Activated naive CD8-positive, alpha-beta T cell treated with anti-CD3 and anti-CD28 coated beads, Interleukin-2, amount 10 ng/mL, durations not matched to agents 7 days and 5 days (primary cell): ENCODE measurements around the gene KCNK10. TPM values are rescaled to one million over a fixed set of nuclear protein-coding genes. Genes with fewer than 3 reads are reported as not detected.

Source experiments
- ATAC-seq: fragments of 150-1000 bp; cut with Tn5 transposase; one replicate; pipeline ENCODE4 v1.10.0; 2021; ENCODE audit warnings: low read depth, moderate library complexity
- POLR2A ChIA-PET: fragments of 350-600 bp; sonication (Branson Sonifier 250); formaldehyde crosslinking; loops from one replicate; lab custom pipeline; 2021; ENCODE audit warnings: antibody characterized with exemption; lab: Charles Lee
- DNase-seq: peaks from one replicate; pipeline ENCODE4 v3.0.0; 2021
- H3K27ac Mint-ChIP-seq: one replicate; pipeline ENCODE4 v1.8.0; 2022; ENCODE audit warnings: mild to moderate bottlenecking, mixed read lengths
- H3K27me3 Mint-ChIP-seq: one replicate; pipeline ENCODE4 v1.8.0; 2022; ENCODE audit warnings: mild to moderate bottlenecking, moderate library complexity, mixed read lengths
- H3K36me3 Mint-ChIP-seq: one replicate; pipeline ENCODE4 v1.8.0; 2021; ENCODE audit warnings: mild to moderate bottlenecking, mixed read lengths
- H3K4me1 Mint-ChIP-seq: one replicate; pipeline ENCODE4 v1.8.0; 2021; ENCODE audit warnings: mixed read lengths
- H3K4me3 Mint-ChIP-seq: one replicate; pipeline ENCODE4 v1.8.0; 2022; ENCODE audit warnings: mild to moderate bottlenecking, moderate library complexity, mixed read lengths
- H3K9me3 Mint-ChIP-seq: one replicate; pipeline ENCODE4 v1.8.0; 2021; ENCODE audit warnings: mixed read lengths
- total RNA-seq, 2 experiments: library from RNA; stranded (reverse); gene quantifications; one replicate each; pipeline ENCODE4 v1.2.3, GENCODE V29; 2021

KCNK10 gene
- total RNA-seq, 2 experiments from 2014 or later: not detected

- POLR2A ChIA-PET: interaction anchor here (0.5 kb wide), 1 partner anchor 371 kb away, joined by 3 read pairs; no protein-coding TSS in a partner anchor
Measured at GRCh38 chr14:88195676-88196075, 127.4 kb downstream of the KCNK10 start.

GRCh38 chr14:88194531-88194930 is 128.5 kb downstream of the KCNK10 start:
- H3K4me1 Mint-ChIP-seq: no peaks in the 10 kb centered on the region
- H3K36me3 Mint-ChIP-seq: no peaks in the 10 kb centered on the region
- no peaks in the 10 kb centered on the region for H3K9me3 Mint-ChIP-seq
- H3K27me3 Mint-ChIP-seq: peaks cover 28% of the 10 kb centered on the region
- H3K4me3 Mint-ChIP-seq: no peak overlapping the region
- ATAC-seq (no peak), DNase-seq (no peak)
- POLR2A ChIA-PET: no interaction called here
- H3K27ac Mint-ChIP-seq: no peak overlapping the region

More at GRCh38 chr14:88195676-88196075, 127.4 kb downstream of the KCNK10 start:
- no peaks in the 10 kb centered on the region for H3K4me1 Mint-ChIP-seq
- H3K4me3 Mint-ChIP-seq: no peak overlapping the region
- H3K27me3 Mint-ChIP-seq: peaks cover 28% of the 10 kb centered on the region
- no peaks in the 10 kb centered on the region for H3K9me3 Mint-ChIP-seq
- no peak overlapping the region for H3K27ac Mint-ChIP-seq
- ATAC-seq (no peak), DNase-seq (no peak)
- H3K36me3 Mint-ChIP-seq: no peaks in the 10 kb centered on the region

- Mint-ChIP-seq H3K4me1 (peaks cover 4% of the 10 kb centered on the region), H3K27me3 (peaks cover 23% of the 10 kb centered on the region), H3K36me3 (no peaks in the 10 kb centered on the region), H3K9me3 (no peaks in the 10 kb centered on the region), H3K4me3 (no peak overlapping the region), H3K27ac (no peak overlapping the region)
- ATAC-seq: no peak
- DNase-seq: no peak
- POLR2A ChIA-PET: no interaction called here
Measured at GRCh38 chr14:88191605-88192004, 131.5 kb downstream of the KCNK10 start.

- ATAC-seq (peak; percentile 71), DNase-seq (no peak)
- POLR2A ChIA-PET: interaction anchor here (0.6 kb wide), 1 partner anchor 28 kb away, joined by 4 read pairs; no protein-coding TSS in a partner anchor
- Mint-ChIP-seq H3K27ac (no peak overlapping the region), H3K9me3 (no peaks in the 10 kb centered on the region), H3K4me1 (peaks cover 4% of the 10 kb centered on the region), H3K4me3 (peak overlapping the region; percentile 50), H3K27me3 (peaks cover 13% of the 10 kb centered on the region), H3K36me3 (no peaks in the 10 kb centered on the region)
Measured at GRCh38 chr14:88189417-88190191, 133.5 kb downstream of the KCNK10 start.

- Mint-ChIP-seq H3K27ac (no peak overlapping the region), H3K4me3 (peak overlapping the region; percentile 50), H3K27me3 (peaks cover 6% of the 10 kb centered on the region), H3K36me3 (no peaks in the 10 kb centered on the region), H3K4me1 (peaks cover 4% of the 10 kb centered on the region), H3K9me3 (no peaks in the 10 kb centered on the region)
- POLR2A ChIA-PET: interaction anchor here (0.6 kb wide), 1 partner anchor 27 kb away, joined by 4 read pairs; no protein-coding TSS in a partner anchor
- ATAC-seq (no peak), DNase-seq (no peak)
Measured at GRCh38 chr14:88188745-88189416, 134.2 kb downstream of the KCNK10 start.

DNA sequence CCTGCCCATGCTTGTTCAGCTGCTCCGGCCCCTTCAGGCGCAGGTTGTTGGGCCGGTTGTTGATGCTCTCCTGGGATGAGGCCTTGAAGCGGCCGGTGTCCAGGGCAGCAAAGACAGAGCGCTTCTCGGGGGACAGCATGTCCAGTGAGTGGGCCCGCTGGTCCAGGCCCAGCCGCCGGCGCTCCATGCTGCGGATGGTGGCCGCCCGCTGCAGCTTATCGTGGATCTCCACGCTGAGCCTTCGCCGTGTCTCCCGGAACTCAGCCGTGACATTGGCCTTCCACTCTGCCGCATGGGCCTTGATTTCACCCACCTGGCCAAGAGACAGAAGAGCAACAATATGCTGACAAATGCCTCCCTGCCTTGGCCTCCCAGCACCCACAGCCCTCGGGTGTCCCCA is 137.2 kb downstream of the KCNK10 start:
- Mint-ChIP-seq H3K9me3 (no peaks in the 10 kb centered on the region), H3K27me3 (peaks cover 2% of the 10 kb centered on the region), H3K4me3 (no peak overlapping the region), H3K36me3 (no peaks in the 10 kb centered on the region), H3K4me1 (peaks cover 8% of the 10 kb centered on the region), H3K27ac (no peak overlapping the region)
- POLR2A ChIA-PET: no interaction called here
- DNase-seq (no peak), ATAC-seq (no peak)

DNA sequence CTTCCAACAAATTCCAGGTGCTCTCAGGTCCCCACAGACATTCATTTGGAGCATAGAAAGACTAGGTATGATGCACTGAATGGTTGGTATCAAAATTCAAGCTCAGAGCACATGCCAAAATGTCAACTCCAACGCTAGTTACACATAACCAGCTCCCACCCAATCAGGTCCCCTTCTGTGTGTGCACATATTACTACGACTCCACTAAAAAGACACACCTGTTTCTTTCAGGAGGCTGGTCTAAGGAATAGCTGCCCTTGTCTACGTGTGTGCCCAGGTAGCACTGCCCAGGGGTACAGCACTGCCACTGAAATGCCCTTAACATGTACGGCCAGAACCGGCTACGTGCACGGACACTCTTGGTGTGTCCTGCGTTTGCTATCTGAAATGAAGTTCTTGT is 138.1 kb downstream of the KCNK10 start:
- ATAC-seq: no peak
- Mint-ChIP-seq H3K36me3 (no peaks in the 10 kb centered on the region), H3K9me3 (no peaks in the 10 kb centered on the region), H3K4me1 (peaks cover 9% of the 10 kb centered on the region), H3K27me3 (no peaks in the 10 kb centered on the region), H3K27ac (no peak overlapping the region), H3K4me3 (no peak overlapping the region)
- no peak for DNase-seq
- POLR2A ChIA-PET: no interaction called here

GRCh38 chr14:88181072-88181471 is 142.0 kb downstream of the KCNK10 start:
- Mint-ChIP-seq H3K27ac (peak overlapping the region; percentile 18), H3K36me3 (no peaks in the 10 kb centered on the region), H3K9me3 (no peaks in the 10 kb centered on the region), H3K4me3 (peak overlapping the region; percentile 39), H3K27me3 (peaks cover 2% of the 10 kb centered on the region), H3K4me1 (peaks cover 5% of the 10 kb centered on the region)
- POLR2A ChIA-PET: no interaction called here
- DNase-seq: no peak
- ATAC-seq: peak; percentile 79

DNA sequence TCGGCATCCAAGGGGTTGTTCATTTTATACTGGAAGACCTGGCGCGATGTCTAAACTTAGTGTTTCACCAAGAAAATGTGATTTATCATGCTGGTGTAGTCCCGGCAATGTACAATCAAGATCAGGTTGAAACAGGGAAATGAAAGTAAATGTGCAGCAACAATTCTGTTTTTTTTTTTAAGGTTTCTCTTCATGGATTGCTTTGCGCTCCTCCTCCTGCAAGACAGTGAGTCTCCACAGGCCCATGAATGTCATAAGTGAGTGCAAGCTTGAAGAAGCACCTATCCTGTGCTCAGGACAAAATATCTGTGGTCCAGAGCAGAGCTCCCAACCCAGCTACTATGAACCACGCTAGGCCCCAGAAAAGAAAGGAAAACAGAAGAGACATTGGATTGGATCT is 143.4 kb downstream of the KCNK10 start:
- peaks cover 5% of the 10 kb centered on the region for H3K4me1 Mint-ChIP-seq
- no peak for ATAC-seq
- no peak overlapping the region for H3K27ac Mint-ChIP-seq
- H3K36me3 Mint-ChIP-seq: no peaks in the 10 kb centered on the region
- no peaks in the 10 kb centered on the region for H3K9me3 Mint-ChIP-seq
- POLR2A ChIA-PET: no interaction called here
- DNase-seq: no peak
- H3K27me3 Mint-ChIP-seq: peaks cover 2% of the 10 kb centered on the region
- H3K4me3 Mint-ChIP-seq: no peak overlapping the region

- ATAC-seq (no peak), DNase-seq (no peak)
- Mint-ChIP-seq H3K4me1 (peaks cover 17% of the 10 kb centered on the region), H3K27ac (no peak overlapping the region), H3K36me3 (peaks cover 4% of the 10 kb centered on the region), H3K27me3 (peaks cover 36% of the 10 kb centered on the region), H3K9me3 (no peaks in the 10 kb centered on the region), H3K4me3 (no peak overlapping the region)
- POLR2A ChIA-PET: no interaction called here
Measured at GRCh38 chr14:88170333-88170732, 152.7 kb downstream of the KCNK10 start.

- peaks cover 33% of the 10 kb centered on the region for H3K4me1 Mint-ChIP-seq
- POLR2A ChIA-PET: no interaction called here
- ATAC-seq (peak; percentile 72), DNase-seq (no peak)
- H3K27ac Mint-ChIP-seq: no peak overlapping the region
- H3K4me3 Mint-ChIP-seq: peak overlapping the region; percentile 18
- peaks cover 5% of the 10 kb centered on the region for H3K36me3 Mint-ChIP-seq
- H3K27me3 Mint-ChIP-seq: peaks cover 36% of the 10 kb centered on the region
- peaks cover 3% of the 10 kb centered on the region for H3K9me3 Mint-ChIP-seq
Measured at GRCh38 chr14:88168498-88169165, 154.4 kb downstream of the KCNK10 start.

GRCh38 chr14:88168025-88168424 is 155.0 kb downstream of the KCNK10 start:
- POLR2A ChIA-PET: no interaction called here
- DNase-seq: no peak
- H3K27me3 Mint-ChIP-seq: peaks cover 32% of the 10 kb centered on the region
- H3K9me3 Mint-ChIP-seq: peaks cover 4% of the 10 kb centered on the region
- peaks cover 5% of the 10 kb centered on the region for H3K36me3 Mint-ChIP-seq
- H3K4me1 Mint-ChIP-seq: peaks cover 36% of the 10 kb centered on the region
- ATAC-seq: no peak
- H3K4me3 Mint-ChIP-seq: no peak overlapping the region
- H3K27ac Mint-ChIP-seq: no peak overlapping the region

GRCh38 chr14:88166616-88167015 is 156.5 kb downstream of the KCNK10 start:
- Mint-ChIP-seq H3K9me3 (peaks cover 4% of the 10 kb centered on the region), H3K4me3 (no peak overlapping the region), H3K27me3 (peaks cover 19% of the 10 kb centered on the region), H3K27ac (no peak overlapping the region), H3K36me3 (peaks cover 5% of the 10 kb centered on the region), H3K4me1 (peaks cover 38% of the 10 kb centered on the region)
- ATAC-seq (no peak), DNase-seq (no peak)
- POLR2A ChIA-PET: no interaction called here
